ENCODE measurements around the gene C1orf21. TPM values are rescaled to one million over a fixed set of nuclear protein-coding genes. Genes with fewer than 3 reads are reported as not detected.

Gene C1orf21
- total RNA-seq, 1 experiment from 2014 or later = 0.15 TPM

- intact Hi-C loops (cut with micrococcal nuclease; ENCODE audit: unreplicated experiment) = no loop called here
- no peak for ATAC-seq
- POLR2A ChIA-PET = no interaction called here
- no peak overlapping the region for H3K27ac ChIP-seq (ENCODE audit: low read length)
- in situ Hi-C loops (cut with HindIII; ENCODE audit: low pct_unique_long_range_greater_than_20kb, low sequenced_read_pairs) = no loop called here
- no peaks in the 10 kb centered on the region for H3K9me3 ChIP-seq (ENCODE audit: control insufficient read depth, insufficient read depth, low read depth, low read length)
- TF ChIP-seq REST (IDR thresholded peaks at IDR 0.05; ENCODE audit: insufficient read depth in 1 of 2, low read depth in 2 of 2, low read length in 1 of 2) (no peak), CTCF (IDR thresholded peaks at IDR 0.05) (no peak), POLR2AphosphoS5 (IDR thresholded peaks at IDR 0.05; ENCODE audit: low read depth, low read length) (no peak), SIN3A (IDR thresholded peaks at IDR 0.05; ENCODE audit: borderline replicate concordance, insufficient read depth, low read depth, low read length) (no peak), TCF7L2 (IDR thresholded peaks at IDR 0.05; ENCODE audit: low read depth, low read length) (no peak)
- CTCF ChIA-PET = no interaction called here
- H3K27me3 ChIP-seq (ENCODE audit: control insufficient read depth, insufficient read depth, low read length) = no peaks in the 10 kb centered on the region
- no peaks in the 10 kb centered on the region for H3K4me1 ChIP-seq (ENCODE audit: control insufficient read depth, insufficient read depth, low read length)
- BruUV-seq (replicated peaks) = no TSS peak
- no peak overlapping the region for H3K4me3 ChIP-seq (ENCODE audit: low read depth in 2 of 2, low read length in 2 of 2)
- no peak for DNase-seq (ENCODE audit: low read depth, low spot score)
- H3K36me3 ChIP-seq (ENCODE audit: control insufficient read depth, insufficient read depth, low read length) = no peaks in the 10 kb centered on the region
Observed at GRCh38 chr1:184513421-184513820, 126.6 kb downstream of the C1orf21 start.

GRCh38 chr1:184513966-184514365 lies 127.1 kb downstream of the C1orf21 start:
- POLR2A ChIA-PET = no interaction called here
- H3K27me3 ChIP-seq (ENCODE audit: control insufficient read depth, insufficient read depth, low read length) = no peaks in the 10 kb centered on the region
- CTCF ChIA-PET = no interaction called here
- no peak overlapping the region for H3K27ac ChIP-seq (ENCODE audit: low read length)
- no peak for DNase-seq (ENCODE audit: low read depth, low spot score)
- in situ Hi-C loops (cut with HindIII; ENCODE audit: low pct_unique_long_range_greater_than_20kb, low sequenced_read_pairs) = no loop called here
- intact Hi-C loops (cut with micrococcal nuclease; ENCODE audit: unreplicated experiment) = no loop called here
- H3K4me1 ChIP-seq (ENCODE audit: control insufficient read depth, insufficient read depth, low read length) = no peaks in the 10 kb centered on the region
- H3K9me3 ChIP-seq (ENCODE audit: control insufficient read depth, insufficient read depth, low read depth, low read length) = no peaks in the 10 kb centered on the region
- no peaks in the 10 kb centered on the region for H3K36me3 ChIP-seq (ENCODE audit: control insufficient read depth, insufficient read depth, low read length)
- TF ChIP-seq POLR2AphosphoS5 (IDR thresholded peaks at IDR 0.05; ENCODE audit: low read depth, low read length) = no peak
- no peak for TF ChIP-seq SIN3A (IDR thresholded peaks at IDR 0.05; ENCODE audit: borderline replicate concordance, insufficient read depth, low read depth, low read length)
- no peak for TF ChIP-seq CTCF (IDR thresholded peaks at IDR 0.05)
- no peak for TF ChIP-seq REST (IDR thresholded peaks at IDR 0.05; ENCODE audit: insufficient read depth in 1 of 2, low read depth in 2 of 2, low read length in 1 of 2)
- no peak for TF ChIP-seq TCF7L2 (IDR thresholded peaks at IDR 0.05; ENCODE audit: low read depth, low read length)
- H3K4me3 ChIP-seq (ENCODE audit: low read depth in 2 of 2, low read length in 2 of 2) = no peak overlapping the region
- no peak for ATAC-seq
- BruUV-seq (replicated peaks) = no TSS peak

Data from Panc1 (cell line).